ENCODE data around the gene IFI30. TPM values are rescaled to one million over a fixed set of nuclear protein-coding genes. Genes with fewer than 3 reads are reported as not detected.

The IFI30 gene
- polyA plus RNA-seq, 3 donors: 12.0 to 19.8 (median 17.6) TPM

GRCh38 chr19:18223860-18224524 lies 50.4 kb downstream of the IFI30 start:
- no peak for DNase-seq (ENCODE audit: low read depth in 3 of 3, low spot score in 2 of 3)

GRCh38 chr19:18224525-18225354 lies 51.1 kb downstream of the IFI30 start:
- DNase-seq (ENCODE audit: low read depth in 3 of 3, low spot score in 2 of 3): peak; percentile 92 to 95 (median 92)

GRCh38 chr19:18225355-18225701 lies 51.7 kb downstream of the IFI30 start:
- DNase-seq (ENCODE audit: low read depth in 3 of 3, low spot score in 2 of 3): no peak

GRCh38 chr19:18225702-18226468 lies 52.3 kb downstream of the IFI30 start, which contains the start of gene PDE4C:
TSS of gene PDE4C (minus strand) at chr19:18226438. CDS start at chr19:18226415, 23 bp downstream.
- DNase-seq (ENCODE audit: low read depth in 3 of 3, low spot score in 2 of 3): no peak

GRCh38 chr19:18226956-18227780 lies 53.6 kb downstream of the IFI30 start:
- DNase-seq (ENCODE audit: low read depth in 3 of 3, low spot score in 2 of 3): no peak

Other genes starting within 250 kb of the IFI30 start
- gene CCDC124, start 240.8 kb upstream of the IFI30 start, polyA plus RNA-seq (ENCODE audit: insufficient read length in 3 of 3): 10 to 100 TPM; 46.5 to 57.1 (median 52.7) TPM
- 1 to 10 TPM; 3.9 to 6.2 (median 4.2) TPM for gene KCNN1, start 206.7 kb upstream of the IFI30 start, polyA plus RNA-seq (ENCODE audit: insufficient read length in 3 of 3)
- gene ARRDC2, start 165.6 kb upstream of the IFI30 start, polyA plus RNA-seq (ENCODE audit: insufficient read length in 3 of 3): 1 to 10 TPM; 3.9 to 4.3 (median 4.1) TPM
- under 1 TPM; 0.14 to 0.16 (median 0.14) TPM for gene IL12RB1, start 86.9 kb upstream of the IFI30 start, polyA plus RNA-seq (ENCODE audit: insufficient read length in 3 of 3)
- gene MAST3, start 76.0 kb upstream of the IFI30 start, polyA plus RNA-seq (ENCODE audit: insufficient read length in 3 of 3): 1 to 10 TPM; 3.5 to 5.1 (median 4.5) TPM
- 10 to 100 TPM; 20.0 to 27.1 (median 26.7) TPM for gene PIK3R2, start 20.6 kb upstream of the IFI30 start, polyA plus RNA-seq (ENCODE audit: insufficient read length in 3 of 3)
- gene MPV17L2, start 19.4 kb downstream of the IFI30 start, polyA plus RNA-seq (ENCODE audit: insufficient read length in 3 of 3): 10 to 100 TPM in 1 of 3 donors, 1 to 10 TPM in 2; 9.0 to 10.4 (median 9.8) TPM
- gene RAB3A, start 30.2 kb downstream of the IFI30 start, polyA plus RNA-seq (ENCODE audit: insufficient read length in 3 of 3): 1 to 10 TPM; 3.4 to 5.1 (median 3.9) TPM
- gene PDE4C, start 52.6 kb downstream of the IFI30 start, polyA plus RNA-seq (ENCODE audit: insufficient read length in 3 of 3): 1 to 10 TPM in 1 of 3 donors, under 1 TPM in 2; 0.33 to 1.0 (median 0.71) TPM
- gene IQCN, start 100.6 kb downstream of the IFI30 start, polyA plus RNA-seq (ENCODE audit: insufficient read length in 3 of 3): 1 to 10 TPM; 3.8 to 4.4 (median 4.3) TPM
- gene JUND, start 107.8 kb downstream of the IFI30 start, polyA plus RNA-seq (ENCODE audit: insufficient read length in 3 of 3): 10 to 100 TPM; 52.4 to 74.7 (median 64.6) TPM
- gene LSM4, start 149.3 kb downstream of the IFI30 start, polyA plus RNA-seq (ENCODE audit: insufficient read length in 3 of 3): 10 to 100 TPM; 87.7 to 90.8 (median 88.0) TPM
- gene PGPEP1, start 166.8 kb downstream of the IFI30 start, polyA plus RNA-seq (ENCODE audit: insufficient read length in 3 of 3): 10 to 100 TPM; 18.9 to 21.0 (median 21.0) TPM
- 1 to 10 TPM; 2.6 to 5.2 (median 3.2) TPM for gene GDF15, start 212.3 kb downstream of the IFI30 start, polyA plus RNA-seq (ENCODE audit: insufficient read length in 3 of 3)
- 1 to 10 TPM in 1 of 3 donors, under 1 TPM in 2; 0.65 to 1.2 (median 0.85) TPM for gene LRRC25, start 223.8 kb downstream of the IFI30 start, polyA plus RNA-seq (ENCODE audit: insufficient read length in 3 of 3)
- 10 to 100 TPM; 51.1 to 65.2 (median 61.6) TPM for gene SSBP4, start 245.6 kb downstream of the IFI30 start, polyA plus RNA-seq (ENCODE audit: insufficient read length in 3 of 3)